ENCODE data around the gene JAK2. TPM values are rescaled to one million over a fixed set of nuclear protein-coding genes. Genes with fewer than 3 reads are reported as not detected.
A peak's percentile ranks its signal among the peaks of the same experiment; 100 is the strongest.

The JAK2 gene
- total RNA-seq, 1 donor: 13.4 TPM

DNA sequence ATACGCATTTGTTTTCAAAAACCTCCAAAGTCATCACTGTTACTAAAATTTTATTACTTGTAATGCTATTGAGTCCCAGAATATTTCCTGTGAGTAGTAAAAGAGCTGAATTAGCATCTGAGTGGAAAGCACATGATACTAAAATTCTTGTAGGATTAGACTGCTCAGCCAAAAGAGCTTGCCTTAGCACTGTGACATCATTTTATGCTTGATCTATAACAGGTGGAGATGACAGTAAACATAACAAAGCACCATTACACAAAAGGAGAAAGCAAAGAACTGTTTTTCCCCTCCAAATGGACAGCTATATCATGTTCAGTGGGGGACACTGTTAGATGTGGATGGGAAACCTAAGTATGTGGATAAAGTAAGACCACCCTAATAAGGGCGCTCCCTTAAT is 5.8 kb upstream of the JAK2 start:
- H3K4me3 ChIP-seq (ENCODE audit: low read depth, low read length): no peak overlapping the region
- DNase-seq (ENCODE audit: low read depth): peak; percentile 93
- TF ChIP-seq, protein P1, sequence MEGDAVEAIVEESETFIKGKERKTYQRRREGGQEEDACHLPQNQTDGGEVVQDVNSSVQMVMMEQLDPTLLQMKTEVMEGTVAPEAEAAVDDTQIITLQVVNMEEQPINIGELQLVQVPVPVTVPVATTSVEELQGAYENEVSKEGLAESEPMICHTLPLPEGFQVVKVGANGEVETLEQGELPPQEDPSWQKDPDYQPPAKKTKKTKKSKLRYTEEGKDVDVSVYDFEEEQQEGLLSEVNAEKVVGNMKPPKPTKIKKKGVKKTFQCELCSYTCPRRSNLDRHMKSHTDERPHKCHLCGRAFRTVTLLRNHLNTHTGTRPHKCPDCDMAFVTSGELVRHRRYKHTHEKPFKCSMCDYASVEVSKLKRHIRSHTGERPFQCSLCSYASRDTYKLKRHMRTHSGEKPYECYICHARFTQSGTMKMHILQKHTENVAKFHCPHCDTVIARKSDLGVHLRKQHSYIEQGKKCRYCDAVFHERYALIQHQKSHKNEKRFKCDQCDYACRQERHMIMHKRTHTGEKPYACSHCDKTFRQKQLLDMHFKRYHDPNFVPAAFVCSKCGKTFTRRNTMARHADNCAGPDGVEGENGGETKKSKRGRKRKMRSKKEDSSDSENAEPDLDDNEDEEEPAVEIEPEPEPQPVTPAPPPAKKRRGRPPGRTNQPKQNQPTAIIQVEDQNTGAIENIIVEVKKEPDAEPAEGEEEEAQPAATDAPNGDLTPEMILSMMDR (IDR thresholded peaks at IDR 0.05; ENCODE audit: insufficient read depth, low read depth, low read length): no peak

DNA sequence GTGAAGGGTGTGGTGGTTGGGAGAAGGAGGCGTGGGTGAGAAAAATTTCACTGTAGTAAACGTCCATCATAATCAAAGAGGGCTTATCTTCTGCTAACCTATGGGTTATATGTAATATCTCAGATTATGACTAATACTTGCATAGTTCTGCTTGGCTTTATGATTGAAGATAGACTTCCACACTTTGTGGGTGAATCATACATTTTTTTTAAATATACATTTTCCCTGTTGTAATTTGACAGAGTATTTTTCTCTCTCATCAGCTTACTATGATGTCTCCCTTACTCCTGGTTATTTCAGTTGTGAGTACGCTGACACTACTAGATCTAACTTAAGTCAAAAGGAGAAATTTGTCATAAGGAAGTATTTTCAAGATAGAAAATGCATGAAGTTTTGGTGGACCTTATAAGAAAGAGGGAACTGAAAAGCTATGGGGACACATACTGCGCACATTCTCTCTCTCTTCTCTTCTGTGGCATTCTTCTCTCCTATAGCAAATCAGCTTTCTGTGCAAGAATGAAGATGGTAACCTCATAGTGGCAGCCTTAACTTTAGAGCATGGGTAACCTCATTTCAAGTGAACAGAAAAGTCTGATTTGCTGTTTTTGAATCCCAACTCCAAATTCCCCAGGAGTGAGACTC is 4.9 kb upstream of the JAK2 start:
- H3K4me3 ChIP-seq (ENCODE audit: low read depth, low read length): no peak overlapping the region
- peak; percentile 56 for DNase-seq (ENCODE audit: low read depth)
- TF ChIP-seq, protein P1 (IDR thresholded peaks at IDR 0.05; ENCODE audit: insufficient read depth, low read depth, low read length): no peak

DNA sequence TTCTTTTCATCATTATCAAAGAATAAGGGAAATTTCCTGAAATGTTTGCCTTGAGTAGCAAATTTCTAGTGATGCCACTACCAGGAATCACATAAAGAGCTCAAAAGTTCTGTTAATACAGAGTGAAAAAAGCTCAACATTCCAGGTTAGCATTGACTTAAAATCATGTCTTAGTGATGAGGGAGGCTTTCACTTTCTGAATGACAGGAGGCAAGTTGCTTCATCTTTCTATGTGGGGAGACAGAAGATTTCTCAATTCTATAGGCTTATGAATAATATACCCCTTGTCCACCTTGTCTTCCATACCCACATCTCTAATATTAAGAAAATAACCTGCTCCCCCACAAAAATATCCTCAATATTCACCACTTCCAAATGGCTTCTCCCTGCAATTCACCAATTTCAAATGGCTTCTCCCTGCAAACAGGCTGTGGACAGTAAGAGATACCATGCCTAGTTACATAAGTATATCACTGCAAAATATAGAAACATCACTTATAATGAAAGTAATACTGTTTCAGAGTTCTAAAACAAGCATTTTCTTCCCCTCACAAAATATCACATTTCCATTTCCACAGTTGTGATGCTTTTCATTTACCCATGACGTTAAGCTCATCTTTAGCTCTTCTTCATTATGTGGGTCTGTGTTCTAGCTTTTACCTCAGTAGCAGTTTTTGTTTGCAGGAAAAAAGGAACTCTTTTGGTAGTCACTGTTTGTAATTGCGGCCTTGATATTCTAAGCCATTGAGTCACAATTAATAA is 2.2 kb upstream of the JAK2 start:
- no peak overlapping the region for H3K4me3 ChIP-seq (ENCODE audit: low read depth, low read length)
- no peak for DNase-seq (ENCODE audit: low read depth)
- TF ChIP-seq, protein P1 (IDR thresholded peaks at IDR 0.05; ENCODE audit: insufficient read depth, low read depth, low read length): no peak

- H3K4me3 ChIP-seq (ENCODE audit: low read depth, low read length): peak overlapping the region; percentile 79
- TF ChIP-seq, protein P1 (IDR thresholded peaks at IDR 0.05; ENCODE audit: insufficient read depth, low read depth, low read length): no peak
- DNase-seq (ENCODE audit: low read depth): no peak
Observed at GRCh38 chr9:4983601-4984165, 1.4 kb upstream of the JAK2 start.

- TF ChIP-seq, protein P1 (IDR thresholded peaks at IDR 0.05; ENCODE audit: insufficient read depth, low read depth, low read length): no peak
- DNase-seq (ENCODE audit: low read depth): no peak
Observed at GRCh38 chr9:4984171-4984620, 876 bp upstream of the JAK2 start.

GRCh38 chr9:4985386-4986266 is 554 bp downstream of the JAK2 start:
- H3K4me3 ChIP-seq (ENCODE audit: low read depth, low read length): peak overlapping the region; percentile 79
- TF ChIP-seq, protein P1 (IDR thresholded peaks at IDR 0.05; ENCODE audit: insufficient read depth, low read depth, low read length): no peak
- peak; percentile 74 for DNase-seq (ENCODE audit: low read depth)

More at GRCh38 chr9:4984171-4984620, 876 bp upstream of the JAK2 start:
- peak overlapping the region; percentile 79 for H3K4me3 ChIP-seq (ENCODE audit: low read depth, low read length)

Data from fibroblast of villous mesenchyme (primary cell).